Stomach smooth muscle (tissue), 2 donors: ENCODE results near the gene WDFY4.

ENCODE experiments used
- H3K27ac ChIP-seq: one replicate; pipeline ENCODE4 v1.7.0; 2013; ENCODE audit warnings: mild to moderate bottlenecking, low read length, inconsistent platforms
- H3K27me3 ChIP-seq, 2 donors: one replicate each; pipeline ENCODE4 v1.7.0; 2013; ENCODE audit warnings: low read length in 2 of 2; ENCODE audit not compliant: insufficient read depth in 2 of 2, control insufficient read depth in 1 of 2
- H3K36me3 ChIP-seq, 2 donors: one replicate each; pipeline ENCODE4 v1.7.0; 2013; ENCODE audit warnings: low read length in 2 of 2; ENCODE audit not compliant: control insufficient read depth in 2 of 2, insufficient read depth in 2 of 2
- H3K4me1 ChIP-seq: one replicate; pipeline ENCODE4 v1.7.0; 2013; ENCODE audit warnings: low read length; ENCODE audit not compliant: control insufficient read depth, insufficient read depth
- H3K4me3 ChIP-seq, 2 donors: one replicate each; pipeline ENCODE4 v1.7.0; 2013; ENCODE audit warnings: low read length in 2 of 2
- H3K9ac ChIP-seq, 2 donors: one replicate each; pipeline ENCODE4 v1.7.0; 2013; ENCODE audit warnings: low read length in 2 of 2, mild to moderate bottlenecking in 1 of 2
- H3K9me3 ChIP-seq, 2 donors: one replicate each; pipeline ENCODE4 v1.7.0; 2013; ENCODE audit warnings: low read length in 2 of 2; ENCODE audit not compliant: control insufficient read depth in 2 of 2
- donor health status: healthy.
- donor health status: Pancreatic carcinoma.

The WDFY4 gene

GRCh38 chr10:48820699-48821098 lies 136.0 kb downstream of the WDFY4 start:
- Histone ChIP-seq H3K27me3 (no peaks in the 10 kb centered on the region), H3K9ac (no peak overlapping the region), H3K9me3 (no peaks in the 10 kb centered on the region), H3K4me3 (no peak overlapping the region), H3K36me3 (no peaks in the 10 kb centered on the region), H3K27ac (no peak overlapping the region), H3K4me1 (no peaks in the 10 kb centered on the region)

GRCh38 chr10:48821111-48821510 lies 136.4 kb downstream of the WDFY4 start:
- Histone ChIP-seq H3K9ac (no peak overlapping the region), H3K27me3 (no peaks in the 10 kb centered on the region), H3K4me1 (no peaks in the 10 kb centered on the region), H3K4me3 (no peak overlapping the region), H3K27ac (no peak overlapping the region), H3K9me3 (no peaks in the 10 kb centered on the region), H3K36me3 (no peaks in the 10 kb centered on the region)

GRCh38 chr10:48821692-48822091 lies 137.0 kb downstream of the WDFY4 start:
- H3K27me3 ChIP-seq: no peaks in the 10 kb centered on the region
- no peak overlapping the region for H3K27ac ChIP-seq
- no peak overlapping the region for H3K4me3 ChIP-seq
- H3K9me3 ChIP-seq: no peaks in the 10 kb centered on the region
- no peak overlapping the region for H3K9ac ChIP-seq
- no peaks in the 10 kb centered on the region for H3K4me1 ChIP-seq
- no peaks in the 10 kb centered on the region for H3K36me3 ChIP-seq

- H3K27ac ChIP-seq: no peak overlapping the region
- no peak overlapping the region for H3K9ac ChIP-seq
- H3K4me3 ChIP-seq: no peak overlapping the region
- no peaks in the 10 kb centered on the region for H3K4me1 ChIP-seq
- peaks cover 3 to 5% of the 10 kb centered on the region in 2 donors for H3K9me3 ChIP-seq
- H3K36me3 ChIP-seq: no peaks in the 10 kb centered on the region
- no peaks in the 10 kb centered on the region for H3K27me3 ChIP-seq
These were observed 149.0 kb downstream of the WDFY4 start for GRCh38 chr10:48833674-48834073.

GRCh38 chr10:48834189-48834965 lies 149.7 kb downstream of the WDFY4 start:
- Histone ChIP-seq H3K36me3 (no peaks in the 10 kb centered on the region), H3K9ac (no peak overlapping the region), H3K4me3 (no peak overlapping the region), H3K9me3 (peaks cover 3 to 5% of the 10 kb centered on the region in 2 donors), H3K27me3 (no peaks in the 10 kb centered on the region), H3K4me1 (no peaks in the 10 kb centered on the region), H3K27ac (no peak overlapping the region)

- Histone ChIP-seq H3K4me3 (no peak overlapping the region), H3K9me3 (peaks cover 3 to 5% of the 10 kb centered on the region in 2 donors), H3K27ac (no peak overlapping the region), H3K27me3 (no peaks in the 10 kb centered on the region), H3K36me3 (no peaks in the 10 kb centered on the region), H3K9ac (no peak overlapping the region), H3K4me1 (no peaks in the 10 kb centered on the region)
These were observed 151.1 kb downstream of the WDFY4 start for GRCh38 chr10:48835781-48836180.

GRCh38 chr10:48836605-48837004 lies 151.9 kb downstream of the WDFY4 start:
- no peaks in the 10 kb centered on the region for H3K4me1 ChIP-seq
- H3K27ac ChIP-seq: no peak overlapping the region
- no peak overlapping the region for H3K9ac ChIP-seq
- no peaks in the 10 kb centered on the region for H3K36me3 ChIP-seq
- peaks cover 3 to 5% of the 10 kb centered on the region in 2 donors for H3K9me3 ChIP-seq
- no peaks in the 10 kb centered on the region for H3K27me3 ChIP-seq
- no peak overlapping the region for H3K4me3 ChIP-seq

GRCh38 chr10:48838834-48839233 lies 154.2 kb downstream of the WDFY4 start:
- Histone ChIP-seq H3K27me3 (no peaks in the 10 kb centered on the region), H3K9me3 (no peaks in the 10 kb centered on the region), H3K9ac (no peak overlapping the region), H3K36me3 (no peaks in the 10 kb centered on the region), H3K4me1 (no peaks in the 10 kb centered on the region), H3K4me3 (no peak overlapping the region), H3K27ac (no peak overlapping the region)

GRCh38 chr10:48839809-48840679 lies 155.4 kb downstream of the WDFY4 start:
- H3K36me3 ChIP-seq: no peaks in the 10 kb centered on the region
- no peaks in the 10 kb centered on the region for H3K4me1 ChIP-seq
- no peaks in the 10 kb centered on the region for H3K27me3 ChIP-seq
- H3K4me3 ChIP-seq: no peak overlapping the region
- no peak overlapping the region for H3K9ac ChIP-seq
- no peaks in the 10 kb centered on the region for H3K9me3 ChIP-seq
- no peak overlapping the region for H3K27ac ChIP-seq

- Histone ChIP-seq H3K36me3 (no peaks in the 10 kb centered on the region), H3K27ac (no peak overlapping the region), H3K4me3 (no peak overlapping the region), H3K27me3 (no peaks in the 10 kb centered on the region), H3K9ac (no peak overlapping the region), H3K4me1 (no peaks in the 10 kb centered on the region), H3K9me3 (no peaks in the 10 kb centered on the region)
These were observed 157.6 kb downstream of the WDFY4 start for GRCh38 chr10:48842231-48842630.

- Histone ChIP-seq H3K4me1 (no peaks in the 10 kb centered on the region), H3K9ac (no peak overlapping the region), H3K27me3 (no peaks in the 10 kb centered on the region), H3K9me3 (no peaks in the 10 kb centered on the region), H3K27ac (no peak overlapping the region), H3K36me3 (no peaks in the 10 kb centered on the region), H3K4me3 (no peak overlapping the region)
These were observed 158.5 kb downstream of the WDFY4 start for GRCh38 chr10:48843198-48843597.
